Loucy (cell line): Measurements from ENCODE around the gene ADAMTS8.

Source experiments
- EZH2phosphoT487 ChIP-seq: fragments of 200-600 bp; IDR thresholded peaks from 2 replicates; pipeline ENCODE4 v1.6.1; 2018; ENCODE audit warnings: antibody characterized with exemption, mild to moderate bottlenecking, moderate library complexity, borderline replicate concordance
- TF ChIP-seq, protein P1 (sequence below): fragments of 200-600 bp; sonication (generic); conservative IDR thresholded peaks from 2 replicates; pipeline ENCODE4 v1.5.1; 2014; ENCODE audit warnings: mild to moderate bottlenecking, antibody characterized with exemption, low read length

DNA sequence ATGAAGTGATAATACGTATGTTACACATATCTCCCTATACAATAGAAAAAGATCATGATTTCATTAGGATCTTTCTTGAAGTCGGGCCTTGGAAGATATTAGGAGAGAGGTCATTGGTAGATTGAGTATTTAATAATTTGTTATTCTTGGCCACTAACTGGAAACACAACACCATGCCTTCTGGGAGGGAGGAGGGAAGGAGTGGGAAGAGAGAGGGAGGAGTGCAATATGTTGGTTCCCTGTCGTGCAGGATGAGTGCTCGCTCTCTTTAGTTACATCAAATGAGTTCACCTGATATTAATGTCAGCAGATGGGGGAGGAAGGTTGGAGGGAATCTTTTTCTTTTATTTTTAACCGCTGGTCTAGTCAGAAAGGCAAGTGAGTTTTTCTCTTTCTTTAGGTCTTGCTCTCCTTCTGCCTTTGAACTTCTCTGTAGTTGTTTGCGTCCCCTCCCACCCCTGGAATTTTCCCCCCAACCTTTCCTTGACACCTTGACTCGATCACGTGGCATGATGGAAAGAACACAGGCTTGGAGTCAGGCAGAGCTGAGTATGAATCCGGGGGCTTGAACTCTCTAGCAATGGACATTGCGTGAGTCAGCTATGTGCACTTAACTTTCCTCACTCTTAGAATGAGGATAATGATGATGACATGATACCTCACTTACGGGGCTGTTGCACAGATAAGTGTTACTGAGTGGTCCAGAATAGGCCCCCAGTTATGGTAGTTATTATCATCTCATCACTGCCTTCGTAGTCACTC lies 26.3 kb upstream of the ADAMTS8 start:
- TF ChIP-seq, protein P1, sequence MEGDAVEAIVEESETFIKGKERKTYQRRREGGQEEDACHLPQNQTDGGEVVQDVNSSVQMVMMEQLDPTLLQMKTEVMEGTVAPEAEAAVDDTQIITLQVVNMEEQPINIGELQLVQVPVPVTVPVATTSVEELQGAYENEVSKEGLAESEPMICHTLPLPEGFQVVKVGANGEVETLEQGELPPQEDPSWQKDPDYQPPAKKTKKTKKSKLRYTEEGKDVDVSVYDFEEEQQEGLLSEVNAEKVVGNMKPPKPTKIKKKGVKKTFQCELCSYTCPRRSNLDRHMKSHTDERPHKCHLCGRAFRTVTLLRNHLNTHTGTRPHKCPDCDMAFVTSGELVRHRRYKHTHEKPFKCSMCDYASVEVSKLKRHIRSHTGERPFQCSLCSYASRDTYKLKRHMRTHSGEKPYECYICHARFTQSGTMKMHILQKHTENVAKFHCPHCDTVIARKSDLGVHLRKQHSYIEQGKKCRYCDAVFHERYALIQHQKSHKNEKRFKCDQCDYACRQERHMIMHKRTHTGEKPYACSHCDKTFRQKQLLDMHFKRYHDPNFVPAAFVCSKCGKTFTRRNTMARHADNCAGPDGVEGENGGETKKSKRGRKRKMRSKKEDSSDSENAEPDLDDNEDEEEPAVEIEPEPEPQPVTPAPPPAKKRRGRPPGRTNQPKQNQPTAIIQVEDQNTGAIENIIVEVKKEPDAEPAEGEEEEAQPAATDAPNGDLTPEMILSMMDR = no peak
- no peak for TF ChIP-seq EZH2phosphoT487
